Smooth muscle cell (in vitro differentiated cells): ENCODE measurements around the gene AP2A2. TPM values are rescaled to one million over a fixed set of nuclear protein-coding genes. Genes with fewer than 3 reads are reported as not detected.

Experiments used
- DNase-seq: peaks from one replicate; lab custom pipeline; 2025; ENCODE audit not compliant: unreplicated experiment; lab: John Stamatoyannopoulos, UW
- H2AFZ ChIP-seq: fragments of 200-600 bp; sonication (generic); 2 replicates; pipeline ENCODE4 v1.6.0; 2016; ENCODE audit warnings: antibody characterized with exemption, low read depth, mild to moderate bottlenecking
- H3F3A ChIP-seq: fragments of 200-600 bp; sonication (generic); 2 replicates; pipeline ENCODE4 v1.6.0; 2017; ENCODE audit warnings: antibody characterized with exemption, low read depth
- H3K27ac ChIP-seq: fragments of 200-600 bp; sonication (generic); 2 replicates; pipeline ENCODE4 v1.5.1; 2016; ENCODE audit warnings: low read depth, mild to moderate bottlenecking
- H3K27me3 ChIP-seq: fragments of 200-600 bp; sonication (generic); 2 replicates; pipeline ENCODE4 v1.6.1; 2016; ENCODE audit warnings: low read depth, mild to moderate bottlenecking
- H3K36me3 ChIP-seq: fragments of 200-600 bp; sonication (generic); 2 replicates; pipeline ENCODE4 v1.5.1; 2016; ENCODE audit warnings: low read depth
- H3K4me1 ChIP-seq: fragments of 200-600 bp; sonication (generic); 2 replicates; pipeline ENCODE4 v1.5.1; 2016; ENCODE audit warnings: low read depth
- H3K4me2 ChIP-seq: fragments of 200-600 bp; sonication (generic); 2 replicates; pipeline ENCODE4 v1.6.0; 2016; ENCODE audit warnings: mild to moderate bottlenecking
- H3K4me3 ChIP-seq: fragments of 200-600 bp; sonication (generic); 2 replicates; pipeline ENCODE4 v1.5.1; 2016; ENCODE audit warnings: mild to moderate bottlenecking
- H3K79me2 ChIP-seq: fragments of 200-600 bp; sonication (generic); 2 replicates; pipeline ENCODE4 v1.6.0; 2016; ENCODE audit warnings: low read depth, mild to moderate bottlenecking
- H3K9ac ChIP-seq: fragments of 200-600 bp; sonication (generic); 2 replicates; pipeline ENCODE4 v1.6.0; 2016; ENCODE audit warnings: low read depth
- H3K9me3 ChIP-seq: fragments of 200-600 bp; sonication (generic); replicated peaks from 2 replicates; pipeline ENCODE4 v1.5.1; 2016; ENCODE audit warnings: low read depth
- H4K20me1 ChIP-seq: fragments of 200-600 bp; sonication (generic); 2 replicates; pipeline ENCODE4 v1.6.0; 2016; ENCODE audit warnings: low read depth
- CTCF ChIP-seq: fragments of 200-600 bp; sonication (generic); IDR thresholded peaks from 2 replicates; pipeline ENCODE4 v1.5.1; 2017; ENCODE audit warnings: borderline replicate concordance, mild to moderate bottlenecking, antibody characterized with exemption; ENCODE audit not compliant: insufficient read depth, poor library complexity, severe bottlenecking
- WGBS: methylation state at CpG from one replicate; pipeline ENCODE4 v1.1.7; 2016; ENCODE audit warnings: low lambda C conversion rate; 5-methylcytosine and 5-hydroxymethylcytosine counted together
- polyA plus RNA-seq: library from polyadenylated mRNA; unstranded; fragments of >200 nt; fragmentation: Nextera tagmentation; extraction: Ambion mirVana; gene quantifications from 2 replicates; pipeline ENCODE4 v1.2.1, GENCODE V29; 2016
- total RNA-seq: library from RNA; depleted of rRNA; stranded (reverse); fragments of >200 nt; gene quantifications from 2 replicates; pipeline ENCODE4 v1.2.3, GENCODE V29; 2014

Gene AP2A2
- total and polyA plus RNA-seq, 2 experiments from 2014 or later, result 25.1 to 35.8 TPM

- no peak overlapping the region for H2AFZ ChIP-seq
- peaks cover 9% of the 10 kb centered on the region for H3K79me2 ChIP-seq
- no peak overlapping the region for H3K4me3 ChIP-seq
- peaks cover 49% of the 10 kb centered on the region for H4K20me1 ChIP-seq
- no peaks in the 10 kb centered on the region for H3K9me3 ChIP-seq
- DNase-seq, result no peak
- H3K9ac ChIP-seq, result no peak overlapping the region
- no peaks in the 10 kb centered on the region for H3F3A ChIP-seq
- no peaks in the 10 kb centered on the region for H3K36me3 ChIP-seq
- H3K4me1 ChIP-seq, result no peaks in the 10 kb centered on the region
- WGBS, result 95% methylated on average over 15 of the region's 15 CpGs
- H3K27me3 ChIP-seq, result no peaks in the 10 kb centered on the region
- H3K27ac ChIP-seq, result no peak overlapping the region
- no peak overlapping the region for H3K4me2 ChIP-seq
- no peak for TF ChIP-seq CTCF
Observed at GRCh38 chr11:987671-988070, 62.0 kb downstream of the AP2A2 start.

GRCh38 chr11:990101-990500, 64.4 kb downstream of the AP2A2 start:
- Histone ChIP-seq H3K4me1 (no peaks in the 10 kb centered on the region), H3K4me2 (no peak overlapping the region), H3K9me3 (no peaks in the 10 kb centered on the region), H3F3A (no peaks in the 10 kb centered on the region), H3K27me3 (no peaks in the 10 kb centered on the region), H3K9ac (no peak overlapping the region), H3K36me3 (no peaks in the 10 kb centered on the region), H4K20me1 (peaks cover 42% of the 10 kb centered on the region), H3K79me2 (peaks cover 3% of the 10 kb centered on the region), H2AFZ (no peak overlapping the region), H3K4me3 (no peak overlapping the region), H3K27ac (no peak overlapping the region)
- no peak for TF ChIP-seq CTCF
- no peak for DNase-seq
- WGBS, result 100% methylated on average over 8 of the region's 10 CpGs

- Histone ChIP-seq H3K27me3 (no peaks in the 10 kb centered on the region), H3K36me3 (no peaks in the 10 kb centered on the region)
- WGBS, result 97% methylated on average over 8 of the region's 12 CpGs
Observed at GRCh38 chr11:991034-991433, 65.4 kb downstream of the AP2A2 start.

More at GRCh38 chr11:991034-991433, 65.4 kb downstream of the AP2A2 start:
- Histone ChIP-seq H3K4me3 (no peak overlapping the region), H4K20me1 (peaks cover 51% of the 10 kb centered on the region), H3F3A (no peaks in the 10 kb centered on the region), H3K4me1 (no peaks in the 10 kb centered on the region), H3K9ac (no peak overlapping the region), H3K79me2 (peaks cover 3% of the 10 kb centered on the region), H3K4me2 (no peak overlapping the region), H3K27ac (no peak overlapping the region), H2AFZ (no peak overlapping the region), H3K9me3 (no peaks in the 10 kb centered on the region)
- DNase-seq, result no peak
- no peak for TF ChIP-seq CTCF
